CD4-positive, alpha-beta T cell treated with Interleukin-12 subunit alpha and Interleukin-12 subunit beta, for 1 hour (primary cell): ENCODE data around the gene IRS1.
A peak's percentile ranks its signal among the peaks of the same experiment; 100 is the strongest.

Source experiments
- DNase-seq: peaks from one replicate; pipeline ENCODE4 v3.0.0-alpha.2; 2020

Gene IRS1

DNA sequence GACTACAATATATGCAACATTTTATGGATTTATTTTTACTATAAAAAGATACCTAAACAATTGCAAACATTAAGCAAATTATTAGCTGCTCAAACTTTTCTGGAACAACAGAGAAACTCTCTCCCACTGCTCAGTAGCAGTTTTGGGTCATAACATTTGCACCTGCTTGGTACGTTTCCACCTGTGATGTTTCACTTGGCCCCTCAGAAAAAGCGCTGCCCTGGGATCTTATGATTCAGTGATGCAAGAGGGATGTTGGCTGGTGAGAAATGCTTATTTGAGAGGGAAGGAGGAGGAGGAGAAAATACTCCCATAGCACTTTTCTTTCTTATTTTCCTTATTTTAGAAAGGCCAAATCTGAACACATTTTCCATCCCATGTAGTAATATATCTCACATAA lies 9.2 kb downstream of the IRS1 start:
- no peak for DNase-seq

DNA sequence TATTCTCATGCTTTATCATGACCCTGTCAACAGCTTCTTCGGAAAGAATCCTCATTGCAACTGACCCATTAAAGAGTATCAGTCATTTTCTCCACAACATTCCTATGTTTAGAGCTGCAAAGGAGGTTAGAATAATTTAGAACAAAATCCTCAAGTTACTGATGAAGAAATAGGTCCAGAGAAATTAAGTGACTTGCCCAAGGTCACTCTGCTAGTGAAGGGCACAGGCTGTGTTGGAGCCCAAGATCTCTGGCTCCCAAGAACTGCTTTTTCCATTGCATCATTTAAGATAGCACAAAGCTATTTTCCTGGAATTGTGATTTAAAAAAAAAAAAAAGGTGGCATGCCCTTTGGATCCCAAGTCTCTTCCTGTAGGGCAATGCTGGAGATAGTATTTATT lies 9.6 kb downstream of the IRS1 start:
- DNase-seq, result no peak

DNA sequence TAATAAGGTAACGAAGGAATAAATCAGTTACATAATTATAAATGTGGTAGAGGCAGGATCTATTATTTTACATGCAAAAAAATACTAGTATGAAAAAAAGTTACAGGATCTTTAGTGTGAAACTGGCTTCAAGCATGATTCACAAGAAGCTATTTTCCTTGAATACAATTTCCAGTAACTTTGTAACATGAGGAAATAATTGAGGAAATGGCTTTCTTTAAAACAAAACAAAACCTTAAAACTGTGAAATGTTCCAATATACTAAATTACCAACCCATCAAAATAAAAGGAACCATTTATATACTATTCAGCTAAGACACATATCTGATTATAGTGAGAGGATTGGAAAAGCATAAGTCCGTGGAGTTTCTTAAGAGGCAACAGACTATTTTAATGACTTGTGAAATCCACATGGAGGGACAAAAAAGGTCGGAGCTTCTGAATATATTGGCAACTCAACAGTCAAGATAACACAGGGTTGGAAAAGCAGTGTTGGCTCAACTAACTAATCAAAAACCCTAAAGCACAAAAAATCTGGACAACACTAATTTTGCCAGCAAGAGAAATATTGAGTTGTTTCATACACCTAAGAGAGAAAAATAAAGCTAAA lies 10.6 kb downstream of the IRS1 start:
- DNase-seq, result no peak

DNA sequence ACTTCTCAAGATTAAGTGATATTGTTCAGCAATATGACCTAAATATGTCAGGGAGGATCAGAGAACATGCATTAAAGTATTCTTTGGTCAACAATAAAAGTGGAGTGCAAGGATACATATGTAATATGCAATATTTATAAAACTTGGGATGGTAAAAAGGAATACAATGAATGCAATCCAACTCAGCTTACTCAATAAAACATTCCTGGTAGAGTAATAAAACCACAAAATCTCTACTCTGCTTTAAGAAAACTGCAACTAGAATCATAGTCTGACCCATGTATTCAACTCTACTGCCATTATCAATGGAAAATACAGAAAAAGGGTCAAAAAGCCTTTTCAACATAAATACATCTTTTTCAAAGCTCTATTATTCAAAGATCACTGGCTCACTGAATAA lies 11.6 kb downstream of the IRS1 start:
- DNase-seq, result no peak

DNA sequence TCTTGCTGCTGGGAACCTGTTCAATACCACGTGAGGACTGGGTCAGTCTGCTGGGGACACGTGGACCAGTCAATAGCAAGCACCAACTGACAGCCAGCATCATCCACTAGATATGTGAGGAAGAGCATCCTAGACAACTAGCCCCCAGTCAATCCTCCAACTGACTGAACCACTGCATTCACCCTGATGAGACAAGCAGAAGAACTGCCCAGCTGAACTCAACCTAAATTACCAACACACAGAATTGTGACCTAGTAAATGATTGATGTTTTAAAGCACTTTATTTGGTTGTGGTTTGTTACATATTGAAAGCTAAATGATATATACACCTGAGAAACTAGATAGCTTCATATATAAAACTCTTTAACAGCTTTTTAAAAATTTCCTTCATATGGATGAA lies 15.7 kb downstream of the IRS1 start:
- DNase-seq, result no peak

DNA sequence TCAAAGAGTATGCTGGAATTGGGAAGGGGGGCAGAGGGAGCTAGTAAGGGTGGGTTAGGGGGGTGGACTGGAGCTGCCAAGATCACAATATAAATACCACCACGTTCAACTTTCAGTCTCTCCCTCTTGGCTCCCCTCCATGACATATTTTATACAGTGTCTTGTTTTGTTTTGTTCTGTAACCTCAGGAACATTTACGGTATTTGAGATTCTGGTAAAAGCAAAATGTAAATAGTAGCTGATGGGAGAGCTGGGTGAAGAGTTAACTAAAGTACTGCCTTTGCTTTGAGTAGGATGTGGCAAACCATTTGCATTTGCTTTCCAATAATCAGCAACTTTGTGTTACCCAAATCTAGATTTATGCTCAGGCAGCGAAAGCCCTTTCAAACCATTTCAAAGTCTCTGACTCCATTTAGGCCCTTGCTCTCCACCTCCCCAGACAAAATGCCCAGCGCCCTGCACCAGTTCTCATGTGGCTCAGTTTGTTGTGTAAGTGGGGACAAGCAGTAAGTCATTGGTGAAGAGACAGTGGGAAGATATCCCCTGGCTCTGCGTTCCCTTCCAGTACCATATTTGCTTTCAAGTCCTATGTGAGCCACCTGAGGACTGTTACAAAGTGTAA lies 17.4 kb downstream of the IRS1 start:
- no peak for DNase-seq

DNA sequence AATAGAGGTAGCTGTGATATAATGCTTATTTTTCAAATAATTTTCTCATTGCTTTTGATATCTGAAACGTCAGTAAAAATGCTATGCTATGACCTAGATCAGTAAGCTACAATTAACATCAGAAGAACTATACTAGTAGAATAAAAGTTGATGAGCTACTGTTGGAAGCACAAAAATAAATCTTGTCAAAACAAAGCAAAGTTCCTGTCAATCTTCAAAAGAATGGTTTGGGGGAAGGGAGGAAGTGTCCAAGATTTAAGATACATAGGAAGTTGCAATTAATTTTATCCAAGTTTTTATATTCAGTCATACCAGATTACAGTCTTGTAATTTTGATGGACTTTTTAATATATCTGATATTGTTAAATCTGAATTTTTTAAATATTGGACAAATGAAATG lies 19.2 kb downstream of the IRS1 start:
- no peak for DNase-seq

DNA sequence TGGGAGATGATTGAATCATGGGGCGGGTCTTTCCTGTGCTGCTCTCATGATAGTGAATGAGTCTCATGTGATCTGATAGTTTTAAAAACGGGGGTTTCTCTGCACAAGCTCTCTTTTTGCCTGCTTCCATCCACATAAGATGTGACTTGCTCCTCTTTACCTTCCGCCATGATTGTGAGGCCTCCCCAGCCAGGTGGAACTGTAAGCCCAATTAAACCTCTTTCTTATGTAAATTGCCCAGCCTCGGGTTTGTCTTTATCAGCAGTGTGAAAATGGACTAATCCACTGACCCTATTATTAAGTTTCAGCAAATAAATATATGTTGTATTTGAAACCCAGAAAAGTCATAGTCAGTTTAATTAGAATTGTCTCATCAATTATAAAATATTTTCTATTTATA lies 22.0 kb downstream of the IRS1 start:
- no peak for DNase-seq

DNA sequence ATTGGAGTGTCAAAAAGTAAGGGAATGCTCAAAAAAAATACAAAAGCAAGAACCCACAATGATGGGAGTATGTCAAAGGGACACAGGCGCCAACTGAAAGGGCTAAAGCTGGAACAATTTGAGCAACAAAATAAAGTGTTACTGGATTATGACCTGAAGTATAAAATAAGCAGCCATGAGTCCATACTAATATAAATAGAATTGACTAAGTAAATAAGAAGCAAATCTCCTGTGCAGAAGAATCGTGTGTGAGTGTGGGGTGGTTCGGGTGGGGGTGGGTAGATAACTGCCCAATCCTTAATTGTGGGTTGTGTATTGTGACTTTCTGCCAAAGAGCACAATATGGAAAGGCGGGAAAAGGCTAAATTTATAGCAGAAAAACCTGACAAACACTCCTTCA lies 23.5 kb downstream of the IRS1 start:
- no peak for DNase-seq

DNA sequence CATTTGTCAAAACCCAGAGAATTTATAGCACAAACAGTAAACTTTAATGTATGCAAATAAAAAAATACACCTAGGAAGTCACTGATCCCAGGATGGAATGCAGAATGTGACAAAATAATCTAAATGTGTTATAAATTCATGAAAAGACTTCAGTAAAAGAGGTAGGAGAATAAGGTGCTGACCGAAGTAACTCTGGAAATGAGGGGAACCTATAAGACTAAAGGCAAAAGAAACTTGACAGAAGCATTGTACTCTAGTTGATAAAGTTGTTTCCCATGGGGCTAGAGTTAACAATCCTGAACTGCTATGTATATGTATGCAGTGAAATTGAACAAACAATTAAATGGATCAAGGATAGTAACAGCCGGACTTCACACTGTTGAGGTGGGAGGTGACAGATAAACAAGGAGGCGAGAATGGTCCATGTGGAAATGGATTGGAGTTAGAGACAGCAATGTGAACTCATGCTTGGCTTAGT lies 24.5 kb downstream of the IRS1 start:
- DNase-seq, result no peak

DNA sequence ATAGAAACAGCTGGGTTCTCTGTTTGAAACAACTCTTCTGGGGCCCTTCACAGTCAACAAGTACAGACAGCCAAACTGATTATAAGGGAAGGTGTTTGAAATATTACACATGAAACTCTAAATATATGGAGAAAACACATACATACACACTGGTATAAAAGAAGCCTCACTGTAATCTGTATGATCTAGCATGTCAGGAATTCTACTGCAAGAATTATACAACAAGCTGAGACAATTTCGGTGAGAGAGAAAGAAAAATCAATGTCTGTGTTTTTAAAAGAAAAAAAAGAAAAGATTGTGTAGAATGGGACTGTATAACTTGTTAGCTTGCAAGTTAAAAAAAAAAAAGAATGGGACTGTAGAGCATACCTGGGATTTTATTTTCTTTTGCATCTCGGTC lies 26.3 kb downstream of the IRS1 start:
- DNase-seq, result no peak

DNA sequence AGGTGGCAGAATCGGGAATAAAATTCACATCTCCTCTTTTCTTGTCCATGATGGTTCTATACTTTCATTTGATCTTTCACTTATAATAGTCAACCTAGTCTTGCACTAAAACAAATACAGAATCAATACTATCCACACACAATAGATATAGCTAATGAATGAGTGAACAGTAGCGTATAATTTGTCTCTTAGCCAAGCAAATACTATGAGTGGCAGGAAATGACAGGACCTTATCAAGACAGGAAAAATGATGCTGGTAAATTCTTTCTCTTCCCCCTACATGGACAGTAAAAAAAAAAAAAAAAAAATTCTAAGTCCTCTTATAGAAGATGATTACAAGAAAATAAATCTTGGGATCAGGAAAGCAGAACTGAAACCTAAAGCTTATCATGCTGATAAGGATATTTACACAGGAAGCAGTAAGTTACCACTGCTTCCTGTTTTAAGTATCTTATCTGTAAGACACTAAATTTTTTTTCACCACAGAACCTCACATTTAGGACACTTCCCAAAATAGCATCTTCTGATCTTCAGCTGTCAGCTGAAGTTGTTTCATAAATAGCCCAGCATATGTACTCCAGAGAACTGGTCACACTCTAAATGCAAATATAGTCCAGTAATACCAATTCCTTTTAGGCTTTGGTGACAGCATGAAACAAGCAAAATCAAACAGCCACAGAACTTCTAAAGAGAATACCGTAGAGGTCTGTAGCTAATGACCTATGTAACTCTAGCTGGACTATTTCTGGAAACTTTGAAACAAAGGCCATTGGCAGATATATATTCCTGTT lies 27.0 kb downstream of the IRS1 start:
- peak; percentile 27 for DNase-seq

DNA sequence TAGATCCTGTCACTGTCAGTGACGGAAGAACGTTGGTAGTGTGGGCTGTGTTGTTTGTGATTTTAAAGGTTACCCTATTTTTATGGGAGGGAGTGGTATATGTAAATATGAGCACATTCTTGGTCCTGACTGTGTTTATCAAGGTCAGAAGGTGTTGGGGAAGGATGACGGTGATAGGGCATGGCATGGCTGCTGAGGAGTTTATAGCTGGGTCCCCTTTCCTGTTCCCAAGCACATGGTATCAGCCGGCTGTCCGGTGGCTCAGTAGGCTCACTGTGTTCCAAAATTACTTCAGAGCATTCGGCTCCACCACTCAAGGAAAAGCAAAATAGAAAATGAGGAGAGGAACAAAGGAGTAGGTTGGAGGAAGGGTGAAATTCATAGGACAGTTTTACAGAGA lies 28.6 kb downstream of the IRS1 start:
- no peak for DNase-seq

DNA sequence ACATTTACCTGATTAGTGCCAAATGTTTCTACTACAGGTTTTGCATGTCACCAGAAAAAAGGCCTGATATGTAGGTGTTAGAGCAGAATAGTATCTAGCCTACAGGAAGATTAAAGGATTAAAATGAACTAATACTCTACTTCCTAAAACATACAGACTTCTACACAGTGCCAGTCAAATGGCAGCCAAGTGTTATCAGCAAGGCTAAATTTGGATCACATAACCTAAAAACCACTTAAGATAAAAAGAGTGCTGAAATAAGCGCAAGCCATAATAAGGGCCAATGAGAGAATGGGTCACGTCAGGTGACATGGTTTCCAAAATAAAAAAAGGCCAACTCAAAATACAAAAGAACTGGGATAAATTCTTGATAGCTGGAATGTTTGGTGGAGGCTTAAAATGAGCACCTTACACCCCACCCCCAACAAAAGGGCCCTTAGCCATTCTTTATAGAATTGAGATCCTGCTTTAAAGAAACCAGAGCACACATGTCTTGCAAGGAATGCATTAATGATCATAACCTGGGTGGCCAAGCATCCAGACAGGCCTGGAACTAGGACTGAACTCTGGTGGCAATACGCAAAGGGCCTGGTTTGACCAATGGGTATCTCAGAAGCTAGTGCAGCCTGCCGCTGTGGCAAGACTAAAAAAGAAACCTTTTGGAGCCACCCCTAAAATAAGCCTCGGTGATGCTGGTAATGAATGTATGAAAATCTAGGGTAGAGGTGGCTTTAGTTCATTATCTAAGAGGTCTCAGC lies 32.4 kb downstream of the IRS1 start:
- DNase-seq, result no peak

DNA sequence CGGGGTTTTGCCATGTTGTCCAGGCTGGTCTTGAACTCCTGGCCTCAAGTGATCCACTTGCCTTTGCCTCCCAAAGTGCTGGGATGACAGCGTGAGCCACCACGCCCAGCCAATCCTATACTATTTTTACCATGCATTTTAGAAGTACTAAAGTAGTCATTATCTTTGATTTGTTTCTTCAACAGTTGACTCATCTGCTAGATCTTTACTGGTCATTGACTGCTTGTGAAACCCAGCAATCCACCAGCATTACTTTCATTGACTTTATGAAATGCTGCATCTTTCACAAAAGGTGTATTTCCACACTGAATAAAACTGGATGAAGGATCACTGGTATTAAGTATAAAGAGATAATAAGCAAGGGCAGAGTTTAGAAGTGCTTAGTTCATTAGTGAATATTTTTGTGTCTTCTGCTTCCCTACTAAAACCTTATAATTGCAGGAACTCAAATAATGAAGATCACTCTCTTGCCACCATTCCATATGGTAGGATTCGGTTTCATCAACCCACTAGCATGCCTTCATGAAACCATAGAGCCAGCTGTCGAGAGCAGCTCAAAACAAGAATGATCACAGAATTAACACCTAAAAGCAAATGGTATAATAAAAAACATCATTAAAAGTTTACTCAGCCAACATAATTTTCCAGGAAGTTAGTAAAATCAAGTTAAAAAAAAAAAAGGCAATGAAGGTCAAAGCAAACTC lies 33.1 kb downstream of the IRS1 start:
- DNase-seq, result no peak

DNA sequence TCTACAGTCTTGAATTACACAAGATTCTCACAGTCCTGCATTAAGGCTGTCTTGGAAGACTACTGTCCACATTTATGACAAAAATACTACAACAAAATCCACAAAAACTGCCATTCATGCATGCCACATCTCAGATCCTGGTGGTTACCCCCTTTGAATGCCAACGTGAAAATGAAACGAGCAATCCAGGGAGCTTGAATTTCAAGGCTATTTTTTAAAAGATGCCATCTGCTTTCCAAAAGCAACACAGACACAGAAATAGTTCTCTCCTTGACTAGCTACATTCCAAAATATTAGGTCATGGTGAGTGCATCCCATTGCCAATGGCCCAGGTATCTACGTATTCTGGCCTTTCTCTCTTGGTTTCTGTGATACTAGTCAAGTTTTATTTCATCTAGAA lies 36.3 kb downstream of the IRS1 start:
- no peak for DNase-seq

DNA sequence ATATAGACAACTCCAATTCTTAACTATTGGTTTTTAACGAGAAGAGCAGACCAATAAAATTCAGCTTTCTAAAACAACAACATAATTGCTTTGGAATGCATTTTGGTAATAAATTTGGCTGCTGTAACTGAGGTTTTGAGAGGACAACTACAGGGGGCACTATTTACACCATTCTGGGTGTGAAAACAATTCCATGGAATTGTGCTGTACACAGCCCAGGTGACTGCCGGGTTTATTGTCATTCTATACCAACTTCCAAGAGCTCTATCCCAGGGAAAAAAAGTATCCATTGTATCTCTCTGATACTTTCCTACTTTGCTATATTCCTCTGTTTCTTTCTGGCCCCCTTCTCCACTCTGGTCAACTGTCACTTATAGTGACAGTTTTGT lies 38.4 kb downstream of the IRS1 start:
- DNase-seq, result no peak

DNA sequence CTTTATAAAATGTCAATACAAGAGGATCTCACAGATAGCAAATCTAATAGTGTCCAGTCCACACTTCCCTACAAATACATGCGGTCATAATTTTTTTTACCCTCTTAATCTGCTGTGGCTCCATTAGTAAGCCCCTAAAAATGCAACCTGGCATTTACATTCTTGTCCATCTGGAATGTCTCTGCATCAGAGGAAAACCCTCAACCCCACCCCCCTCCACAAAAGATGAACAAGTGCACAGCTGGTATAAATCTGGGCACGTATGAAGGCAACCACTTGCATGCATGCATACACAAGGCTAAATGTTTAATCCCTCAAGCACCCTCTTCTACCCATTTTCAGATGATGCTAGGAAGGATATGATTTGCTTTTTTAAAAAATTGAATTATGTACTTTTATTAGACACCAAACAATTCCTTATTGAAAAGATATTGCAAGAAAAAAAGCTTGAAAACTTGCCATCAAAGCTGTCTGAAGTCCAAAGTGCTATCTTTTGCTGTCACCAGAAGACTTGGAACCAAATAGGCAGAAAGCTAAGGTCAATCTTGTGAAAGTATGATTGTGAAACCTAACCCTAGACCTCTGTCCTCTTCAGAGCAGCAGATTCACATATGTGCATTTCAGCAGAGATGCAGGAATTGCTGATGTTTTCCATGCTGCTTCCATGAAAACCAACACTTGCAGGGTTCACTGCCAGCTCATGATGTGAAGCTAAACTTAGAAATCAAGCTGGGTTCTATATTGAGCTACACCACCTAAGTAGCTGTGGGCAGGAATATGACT lies 39.0 kb downstream of the IRS1 start:
- no peak for DNase-seq

DNA sequence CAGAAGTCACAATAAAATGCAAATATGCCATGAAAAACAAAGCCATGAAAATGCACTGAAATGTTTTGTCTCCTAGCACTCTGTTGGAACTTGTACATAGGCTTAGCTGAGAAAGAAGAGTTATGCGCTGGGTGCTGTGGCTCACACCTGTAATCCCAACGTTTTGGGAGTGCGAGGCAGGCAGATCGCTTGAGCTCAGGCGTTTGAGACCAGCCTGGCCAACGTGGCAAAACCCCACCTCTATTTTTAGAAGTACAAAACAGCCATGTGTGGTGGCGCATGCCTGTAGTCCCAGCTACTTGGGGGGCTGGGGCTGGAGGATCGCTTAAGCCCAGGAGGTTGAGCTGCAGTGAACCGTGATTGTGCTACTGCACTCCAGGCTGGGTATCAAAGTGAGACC lies 39.9 kb downstream of the IRS1 start:
- DNase-seq, result no peak

DNA sequence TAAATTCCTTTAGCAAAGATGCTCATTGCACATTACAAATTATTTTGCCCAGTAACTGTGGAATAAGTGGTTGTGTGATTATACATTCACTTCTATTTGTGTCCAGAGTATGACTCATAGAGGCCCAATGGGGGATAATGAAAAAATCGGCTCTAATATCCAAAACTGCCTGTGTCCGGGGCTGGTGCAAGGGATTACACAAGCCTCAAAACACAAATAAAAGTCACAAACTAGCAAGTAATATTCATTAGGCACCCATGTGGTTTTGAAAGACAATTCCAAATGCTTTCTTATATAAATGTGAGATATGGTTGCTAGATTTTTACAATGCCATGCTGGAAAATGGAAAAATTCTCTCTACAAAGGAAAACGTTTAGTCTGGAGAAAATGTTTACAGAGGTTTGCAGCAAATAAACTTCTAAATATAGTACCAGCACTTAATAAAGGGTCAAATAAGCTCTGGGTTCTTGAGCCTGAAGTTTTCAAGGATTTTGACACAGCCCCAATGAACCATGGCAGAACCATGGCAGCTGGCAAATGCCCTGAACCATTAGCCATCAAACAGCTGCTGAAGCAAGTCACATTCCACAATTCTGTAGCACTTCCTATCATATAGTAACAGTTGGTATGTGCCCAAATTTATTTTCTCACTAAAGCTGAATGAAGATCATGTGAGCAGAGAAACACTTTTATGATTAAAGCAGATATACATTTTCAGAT lies 40.5 kb downstream of the IRS1 start:
- no peak for DNase-seq

DNA sequence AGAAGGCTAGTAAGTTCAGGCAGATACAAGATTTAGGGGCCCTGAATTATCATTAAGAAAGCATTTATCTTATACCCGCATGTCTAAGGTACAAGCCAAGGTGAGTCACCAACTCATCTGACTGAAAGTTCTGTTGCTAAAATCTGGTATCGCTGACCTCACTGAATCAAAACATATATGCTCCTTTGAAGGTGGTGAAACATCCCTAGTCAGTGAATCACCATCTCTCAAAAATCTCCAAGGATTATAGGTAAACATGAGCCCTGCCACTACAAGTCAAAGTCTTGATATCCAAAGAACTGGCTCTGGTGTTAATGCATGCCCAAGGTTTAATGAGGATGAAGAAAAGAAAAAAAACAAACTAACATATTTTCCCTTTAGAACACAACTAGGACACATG lies 43.5 kb downstream of the IRS1 start:
- DNase-seq, result no peak

DNA sequence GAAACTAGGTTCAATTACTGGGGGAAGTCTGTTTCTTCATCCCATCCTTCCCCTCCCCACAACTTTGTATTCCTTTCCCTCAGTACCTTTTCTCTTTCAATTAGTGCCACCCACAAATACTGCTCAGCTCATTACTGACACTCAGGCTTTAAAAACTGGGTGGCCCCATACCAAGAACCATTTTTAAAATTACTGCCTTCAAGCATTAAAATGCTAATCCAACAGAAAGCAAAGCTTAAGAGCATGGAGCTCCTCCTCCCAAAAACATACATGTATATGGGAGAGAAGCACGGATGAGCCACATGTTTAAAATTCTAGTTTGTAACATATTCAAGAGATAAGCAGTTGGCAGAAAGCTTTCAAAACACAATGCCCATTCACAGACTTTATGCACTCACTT lies 44.0 kb downstream of the IRS1 start:
- DNase-seq, result no peak
